Measurements from ENCODE around the gene LYPD1. TPM values are rescaled to one million over a fixed set of nuclear protein-coding genes. Genes with fewer than 3 reads are reported as not detected.

The LYPD1 gene
- total RNA-seq, 1 experiment from 2014 or later = 0.21 TPM

DNA sequence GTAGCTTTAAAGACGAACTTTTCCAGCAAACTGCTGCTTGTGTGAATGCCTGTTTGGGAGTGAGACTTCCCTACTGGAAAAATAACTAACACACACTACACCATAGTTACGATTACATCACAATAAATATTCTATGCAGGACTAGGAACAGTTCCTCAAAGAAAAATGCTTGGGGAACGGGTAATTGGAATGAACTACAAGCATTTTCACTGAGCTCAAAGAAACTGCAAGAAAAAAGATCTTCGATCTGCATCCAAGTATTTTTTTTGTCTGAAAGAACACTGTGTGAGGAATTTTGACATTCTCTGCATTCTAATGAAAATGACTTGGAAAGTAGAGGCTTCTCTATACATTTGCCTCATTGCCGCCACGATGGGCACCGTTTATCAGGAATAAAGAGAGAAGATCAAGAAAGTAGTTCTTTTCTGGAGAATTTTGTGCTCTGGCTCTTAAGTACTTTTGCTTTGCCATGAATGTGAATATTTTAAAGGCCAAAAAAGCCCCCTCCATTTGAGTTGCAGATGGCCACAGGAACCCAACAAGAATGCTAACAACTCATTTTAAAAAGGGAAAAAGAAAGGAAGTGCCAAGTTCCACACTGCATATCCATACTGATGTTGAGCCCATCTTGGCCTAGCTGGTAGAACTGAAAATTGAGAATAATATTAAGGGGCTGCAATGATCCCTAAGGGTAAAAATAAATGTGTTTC is 13.6 kb downstream of the LYPD1 start:
- ATAC-seq (no peak), DNase-seq (ENCODE audit: low read depth, low spot score) (no peak)
- Histone ChIP-seq H3K4me3 (ENCODE audit: low read depth in 2 of 2, low read length in 2 of 2) (no peak overlapping the region), H3K9me3 (ENCODE audit: control insufficient read depth, insufficient read depth, low read depth, low read length) (no peaks in the 10 kb centered on the region), H3K27me3 (ENCODE audit: control insufficient read depth, insufficient read depth, low read length) (no peaks in the 10 kb centered on the region; the same call in 1 of the 2 replicates), H3K36me3 (ENCODE audit: control insufficient read depth, insufficient read depth, low read length) (no peaks in the 10 kb centered on the region), H3K27ac (ENCODE audit: low read length) (no peak overlapping the region), H3K4me1 (ENCODE audit: control insufficient read depth, insufficient read depth, low read length) (no peaks in the 10 kb centered on the region)
- ChIA-PET POLR2A (no interaction called here), CTCF (no interaction called here)
- TF ChIP-seq SIN3A (IDR thresholded peaks at IDR 0.05; ENCODE audit: borderline replicate concordance, insufficient read depth, low read depth, low read length) (no peak), TCF7L2 (IDR thresholded peaks at IDR 0.05; ENCODE audit: low read depth, low read length) (no peak), POLR2AphosphoS5 (IDR thresholded peaks at IDR 0.05; ENCODE audit: low read depth, low read length) (no peak)
- TF ChIP-seq, protein P1, sequence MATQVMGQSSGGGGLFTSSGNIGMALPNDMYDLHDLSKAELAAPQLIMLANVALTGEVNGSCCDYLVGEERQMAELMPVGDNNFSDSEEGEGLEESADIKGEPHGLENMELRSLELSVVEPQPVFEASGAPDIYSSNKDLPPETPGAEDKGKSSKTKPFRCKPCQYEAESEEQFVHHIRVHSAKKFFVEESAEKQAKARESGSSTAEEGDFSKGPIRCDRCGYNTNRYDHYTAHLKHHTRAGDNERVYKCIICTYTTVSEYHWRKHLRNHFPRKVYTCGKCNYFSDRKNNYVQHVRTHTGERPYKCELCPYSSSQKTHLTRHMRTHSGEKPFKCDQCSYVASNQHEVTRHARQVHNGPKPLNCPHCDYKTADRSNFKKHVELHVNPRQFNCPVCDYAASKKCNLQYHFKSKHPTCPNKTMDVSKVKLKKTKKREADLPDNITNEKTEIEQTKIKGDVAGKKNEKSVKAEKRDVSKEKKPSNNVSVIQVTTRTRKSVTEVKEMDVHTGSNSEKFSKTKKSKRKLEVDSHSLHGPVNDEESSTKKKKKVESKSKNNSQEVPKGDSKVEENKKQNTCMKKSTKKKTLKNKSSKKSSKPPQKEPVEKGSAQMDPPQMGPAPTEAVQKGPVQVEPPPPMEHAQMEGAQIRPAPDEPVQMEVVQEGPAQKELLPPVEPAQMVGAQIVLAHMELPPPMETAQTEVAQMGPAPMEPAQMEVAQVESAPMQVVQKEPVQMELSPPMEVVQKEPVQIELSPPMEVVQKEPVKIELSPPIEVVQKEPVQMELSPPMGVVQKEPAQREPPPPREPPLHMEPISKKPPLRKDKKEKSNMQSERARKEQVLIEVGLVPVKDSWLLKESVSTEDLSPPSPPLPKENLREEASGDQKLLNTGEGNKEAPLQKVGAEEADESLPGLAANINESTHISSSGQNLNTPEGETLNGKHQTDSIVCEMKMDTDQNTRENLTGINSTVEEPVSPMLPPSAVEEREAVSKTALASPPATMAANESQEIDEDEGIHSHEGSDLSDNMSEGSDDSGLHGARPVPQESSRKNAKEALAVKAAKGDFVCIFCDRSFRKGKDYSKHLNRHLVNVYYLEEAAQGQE (IDR thresholded peaks at IDR 0.05; ENCODE audit: insufficient read depth in 1 of 2, low read depth in 2 of 2, low read length in 1 of 2) = no peak
- TF ChIP-seq, protein P2, sequence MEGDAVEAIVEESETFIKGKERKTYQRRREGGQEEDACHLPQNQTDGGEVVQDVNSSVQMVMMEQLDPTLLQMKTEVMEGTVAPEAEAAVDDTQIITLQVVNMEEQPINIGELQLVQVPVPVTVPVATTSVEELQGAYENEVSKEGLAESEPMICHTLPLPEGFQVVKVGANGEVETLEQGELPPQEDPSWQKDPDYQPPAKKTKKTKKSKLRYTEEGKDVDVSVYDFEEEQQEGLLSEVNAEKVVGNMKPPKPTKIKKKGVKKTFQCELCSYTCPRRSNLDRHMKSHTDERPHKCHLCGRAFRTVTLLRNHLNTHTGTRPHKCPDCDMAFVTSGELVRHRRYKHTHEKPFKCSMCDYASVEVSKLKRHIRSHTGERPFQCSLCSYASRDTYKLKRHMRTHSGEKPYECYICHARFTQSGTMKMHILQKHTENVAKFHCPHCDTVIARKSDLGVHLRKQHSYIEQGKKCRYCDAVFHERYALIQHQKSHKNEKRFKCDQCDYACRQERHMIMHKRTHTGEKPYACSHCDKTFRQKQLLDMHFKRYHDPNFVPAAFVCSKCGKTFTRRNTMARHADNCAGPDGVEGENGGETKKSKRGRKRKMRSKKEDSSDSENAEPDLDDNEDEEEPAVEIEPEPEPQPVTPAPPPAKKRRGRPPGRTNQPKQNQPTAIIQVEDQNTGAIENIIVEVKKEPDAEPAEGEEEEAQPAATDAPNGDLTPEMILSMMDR (IDR thresholded peaks at IDR 0.05) = no peak
- in situ Hi-C loops (cut with HindIII; ENCODE audit: low pct_unique_long_range_greater_than_20kb, low sequenced_read_pairs) = no loop called here
- intact Hi-C loops (cut with micrococcal nuclease; ENCODE audit: unreplicated experiment) = no loop called here
- no TSS peak for BruUV-seq (replicated peaks)

DNA sequence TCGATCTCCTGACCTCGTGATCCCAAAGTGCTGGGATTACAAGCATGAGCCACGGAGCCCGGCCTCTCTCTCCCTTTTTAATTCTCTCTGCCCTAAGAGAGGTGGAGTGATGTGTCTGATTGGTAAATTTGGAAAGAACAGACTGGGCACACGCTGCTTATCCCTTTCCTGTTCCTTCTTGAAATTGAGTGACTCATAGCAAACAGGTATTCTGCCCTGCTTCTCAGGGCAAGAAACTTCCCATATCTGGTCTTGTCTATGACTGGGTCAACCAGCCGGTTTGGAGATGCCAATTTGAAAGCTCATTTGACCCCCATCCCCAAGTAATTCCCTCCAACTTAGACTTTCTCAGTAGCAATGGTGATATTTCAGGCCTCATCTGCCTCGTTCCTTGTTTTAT is 15.0 kb downstream of the LYPD1 start:
- no peak overlapping the region for H3K27ac ChIP-seq (ENCODE audit: low read length)
- intact Hi-C loops (cut with micrococcal nuclease; ENCODE audit: unreplicated experiment) = loop anchor here (5.0 kb wide), 1 partner anchor 517 kb away; no protein-coding TSS in a partner anchor
- no TSS peak for BruUV-seq (replicated peaks)
- H3K36me3 ChIP-seq (ENCODE audit: control insufficient read depth, insufficient read depth, low read length) = no peaks in the 10 kb centered on the region
- H3K27me3 ChIP-seq (ENCODE audit: control insufficient read depth, insufficient read depth, low read length) = no peaks in the 10 kb centered on the region; the same call in 1 of the 2 replicates
- H3K4me3 ChIP-seq (ENCODE audit: low read depth in 2 of 2, low read length in 2 of 2) = no peak overlapping the region
- TF ChIP-seq, protein P2 (IDR thresholded peaks at IDR 0.05) = no peak
- no peak for TF ChIP-seq POLR2AphosphoS5 (IDR thresholded peaks at IDR 0.05; ENCODE audit: low read depth, low read length)
- no peak for TF ChIP-seq TCF7L2 (IDR thresholded peaks at IDR 0.05; ENCODE audit: low read depth, low read length)
- TF ChIP-seq SIN3A (IDR thresholded peaks at IDR 0.05; ENCODE audit: borderline replicate concordance, insufficient read depth, low read depth, low read length) = no peak
- TF ChIP-seq, protein P1 (IDR thresholded peaks at IDR 0.05; ENCODE audit: insufficient read depth in 1 of 2, low read depth in 2 of 2, low read length in 1 of 2) = no peak
- H3K4me1 ChIP-seq (ENCODE audit: control insufficient read depth, insufficient read depth, low read length) = no peaks in the 10 kb centered on the region
- ChIA-PET POLR2A (no interaction called here), CTCF (no interaction called here)
- no peak for ATAC-seq
- DNase-seq (ENCODE audit: low read depth, low spot score) = no peak
- H3K9me3 ChIP-seq (ENCODE audit: control insufficient read depth, insufficient read depth, low read depth, low read length) = no peaks in the 10 kb centered on the region
- in situ Hi-C loops (cut with HindIII; ENCODE audit: low pct_unique_long_range_greater_than_20kb, low sequenced_read_pairs) = no loop called here

Data from Panc1 (cell line).